Endodermal cell (in vitro differentiated cells): Measurements from ENCODE around the gene CD68. TPM values are rescaled to one million over a fixed set of nuclear protein-coding genes. Genes with fewer than 3 reads are reported as not detected.

Source experiments
- DNase-seq: peaks from one replicate; pipeline ENCODE4 v3.0.0-alpha.2; 2017
- H3K27ac ChIP-seq: 2 replicates; pipeline ENCODE4 v1.5.1; 2013; ENCODE audit warnings: mild to moderate bottlenecking, low read depth, low read length, moderate library complexity
- H3K27me3 ChIP-seq: 2 replicates; pipeline ENCODE4 v1.6.1; 2013; ENCODE audit warnings: mild to moderate bottlenecking, low read length, moderate library complexity; ENCODE audit not compliant: insufficient read depth, control insufficient read depth, poor library complexity, severe bottlenecking
- H3K36me3 ChIP-seq: 2 replicates; pipeline ENCODE4 v1.7.0; 2013; ENCODE audit warnings: mild to moderate bottlenecking, low read length, moderate library complexity; ENCODE audit not compliant: control insufficient read depth, insufficient read depth
- H3K4me1 ChIP-seq: one replicate; pipeline ENCODE4 v1.7.0; 2013; ENCODE audit warnings: low read length; ENCODE audit not compliant: control insufficient read depth, insufficient read depth
- H3K4me3 ChIP-seq: 2 replicates; pipeline ENCODE4 v1.5.1; 2013; ENCODE audit warnings: mild to moderate bottlenecking, low read length, moderate library complexity
- H3K9ac ChIP-seq: 2 replicates; pipeline ENCODE4 v1.6.1; 2013; ENCODE audit warnings: mild to moderate bottlenecking, low read length, moderate library complexity; ENCODE audit not compliant: poor library complexity, severe bottlenecking; ENCODE audit errors: extremely low read depth
- H3K9me3 ChIP-seq: 2 replicates; pipeline ENCODE4 v1.6.1; 2013; ENCODE audit warnings: mild to moderate bottlenecking, low read length, moderate library complexity; ENCODE audit not compliant: control insufficient read depth
- H3K27ac Mint-ChIP-seq: 2 replicates; pipeline ENCODE4 v1.8.0; 2020; ENCODE audit warnings: mixed read lengths
- H3K27me3 Mint-ChIP-seq: 2 replicates; pipeline ENCODE4 v1.8.0; 2021; ENCODE audit warnings: mild to moderate bottlenecking, mixed read lengths; ENCODE audit not compliant: insufficient read depth
- H3K36me3 Mint-ChIP-seq: 2 replicates; pipeline ENCODE4 v1.8.0; 2020; ENCODE audit warnings: low read depth, mixed read lengths
- H3K4me1 Mint-ChIP-seq: 2 replicates; pipeline ENCODE4 v1.8.0; 2020; ENCODE audit warnings: mixed read lengths
- H3K4me3 Mint-ChIP-seq: 2 replicates; pipeline ENCODE4 v1.8.0; 2020; ENCODE audit warnings: mild to moderate bottlenecking, moderate library complexity, mixed read lengths
- H3K9me3 Mint-ChIP-seq: 2 replicates; pipeline ENCODE4 v1.8.0; 2020; ENCODE audit warnings: mild to moderate bottlenecking, mixed read lengths
- CTCF ChIP-seq: fragments of 200-600 bp; sonication (generic); conservative IDR thresholded peaks from 2 replicates; pipeline ENCODE4 v1.5.0; 2021; ENCODE audit warnings: antibody characterized with exemption, mild to moderate bottlenecking
- WGBS, 2 experiments: methylation state at CpG; one replicate each; pipeline versions ENCODE4 v1.1.5 to v1.1.7; 2013; ENCODE audit warnings: missing lambda C conversion rate in 2 of 2, mixed read lengths in 1 of 2; ENCODE audit not compliant: insufficient coverage in 1 of 2, insufficient read length in 1 of 2; 5-methylcytosine and 5-hydroxymethylcytosine counted together
- total RNA-seq, 2 donors: library from RNA; stranded (reverse); fragmentation: NEBNext Ultra II Directional in 1 of 2; extraction: Animal tissue kit (Norgen Biotek cat#: 25700) in 1 of 2; gene quantifications; 2 replicates in 1 of 2; 3 replicates in 1 of 2; pipeline ENCODE4 v1.2.1, GENCODE V29; 2021

The CD68 gene
- total RNA-seq, 2 donors from 2014 or later: 0.44 TPM; not detected in 1

GRCh38 chr17:7626956-7627249, 47.5 kb downstream of the CD68 start:
- Histone ChIP-seq H3K9ac (peak overlapping the region; percentile 97), H3K27me3 (no peaks in the 10 kb centered on the region), H3K27ac (peak overlapping the region; percentile 96), H3K4me3 (peak overlapping the region; percentile 95), H3K36me3 (peaks cover 10% of the 10 kb centered on the region), H3K9me3 (no peaks in the 10 kb centered on the region), H3K4me1 (peaks cover 9% of the 10 kb centered on the region)
- Mint-ChIP-seq H3K4me3 (peak overlapping the region; percentile 86), H3K27me3 (no peaks in the 10 kb centered on the region), H3K27ac (peak overlapping the region; percentile 96), H3K36me3 (peaks cover 8% of the 10 kb centered on the region), H3K9me3 (no peaks in the 10 kb centered on the region), H3K4me1 (peaks cover 9% of the 10 kb centered on the region)
- 0 to 19% methylated on average over 1 to 6 of the region's 6 CpGs for WGBS, 2 experiments
- no peak for TF ChIP-seq CTCF
- DNase-seq: no peak

- no peak for TF ChIP-seq CTCF
- Mint-ChIP-seq H3K27ac (peak within 1 kb of the TSS; percentile 96), H3K4me1 (peaks cover 11% of the 10 kb centered on the region), H3K4me3 (peak within 1 kb of the TSS; percentile 86), H3K27me3 (no peaks in the 10 kb centered on the region), H3K36me3 (peaks cover 8% of the 10 kb centered on the region), H3K9me3 (no peaks in the 10 kb centered on the region)
- DNase-seq: peak; percentile 100
- H3K4me1 ChIP-seq: peaks cover 9% of the 10 kb centered on the region
- H3K9ac ChIP-seq: peak within 1 kb of the TSS; percentile 97
- peaks cover 10% of the 10 kb centered on the region for H3K36me3 ChIP-seq
- peak within 1 kb of the TSS; percentile 96 for H3K27ac ChIP-seq
- H3K9me3 ChIP-seq: no peaks in the 10 kb centered on the region
- H3K4me3 ChIP-seq: peak within 1 kb of the TSS; percentile 95
- H3K27me3 ChIP-seq: no peaks in the 10 kb centered on the region
- 0 to 1% methylated on average over 27 to 54 of the region's 54 CpGs for WGBS, 2 experiments
Measured at GRCh38 chr17:7627250-7628121, 48.0 kb downstream of the CD68 start, which contains the start of gene SAT2. Gene SAT2, minus strand, starts transcription at chr17:7627821. Its CDS starts 186 bp downstream, at chr17:7627635.

- WGBS, 2 experiments: 91 to 94% methylated on average over 8 to 13 of the region's 13 CpGs
- Mint-ChIP-seq H3K27ac (no peak within 1 kb of the TSS), H3K4me3 (no peak within 1 kb of the TSS), H3K9me3 (no peaks in the 10 kb centered on the region), H3K4me1 (peaks cover 11% of the 10 kb centered on the region), H3K36me3 (peaks cover 8% of the 10 kb centered on the region), H3K27me3 (no peaks in the 10 kb centered on the region)
- Histone ChIP-seq H3K27me3 (no peaks in the 10 kb centered on the region), H3K36me3 (peaks cover 10% of the 10 kb centered on the region), H3K4me3 (no peak within 1 kb of the TSS), H3K4me1 (peaks cover 9% of the 10 kb centered on the region), H3K9ac (no peak within 1 kb of the TSS), H3K9me3 (no peaks in the 10 kb centered on the region), H3K27ac (no peak within 1 kb of the TSS)
- TF ChIP-seq CTCF: no peak
- DNase-seq: peak; percentile 47
Measured at GRCh38 chr17:7629939-7630571, 50.6 kb downstream of the CD68 start, which contains the start of gene SHBG. Gene SHBG, plus strand, starts transcription at chr17:7630135. Its CDS starts 38 bp downstream, at chr17:7630173.

Other genes with a start within 250 kb of the CD68 start
- 1 to 10 TPM; 4.5 to 8.4 TPM for gene ACAP1, start 243.1 kb upstream of the CD68 start, total RNA-seq
- 1 to 10 TPM; 7.1 to 8.4 TPM for gene KCTD11, start 227.5 kb upstream of the CD68 start, total RNA-seq
- not detected for gene TMEM95, start 224.5 kb upstream of the CD68 start, total RNA-seq
- gene TNK1, start 198.5 kb upstream of the CD68 start, total RNA-seq: 10 to 100 TPM; 11.0 to 11.7 TPM
- 10 to 100 TPM; 21.0 to 26.2 TPM for gene PLSCR3, start 185.1 kb upstream of the CD68 start, total RNA-seq
- 100 to 1,000 TPM; 133 to 175 TPM for gene TMEM256, start 175.5 kb upstream of the CD68 start, total RNA-seq
- 100 to 1,000 TPM in 1 of 2 donors, 10 to 100 TPM in 1; 78.5 to 121 TPM for gene NLGN2, start 171.8 kb upstream of the CD68 start, total RNA-seq
- under 1 TPM; 0.46 to 0.49 TPM for gene SPEM1, start 159.3 kb upstream of the CD68 start, total RNA-seq
- not detected for gene SPEM2, start 154.0 kb upstream of the CD68 start, total RNA-seq
- gene SPEM3, start 150.8 kb upstream of the CD68 start, total RNA-seq: not detected
- gene TMEM102, start 144.2 kb upstream of the CD68 start, total RNA-seq: 1 to 10 TPM; 6.5 to 8.6 TPM
- gene FGF11, start 140.1 kb upstream of the CD68 start, total RNA-seq: 1 to 10 TPM; 4.0 to 8.8 TPM
- 10 to 100 TPM in 1 of 2 donors, 1 to 10 TPM in 1; 8.7 to 11.6 TPM for gene CHRNB1, start 134.6 kb upstream of the CD68 start, total RNA-seq
- gene ZBTB4, start 100.0 kb upstream of the CD68 start, total RNA-seq: 10 to 100 TPM; 18.8 to 25.5 TPM
- under 1 TPM in 1 of 2 donors, not detected in 1; 0.33 TPM for gene SLC35G6, start 98.2 kb upstream of the CD68 start, total RNA-seq
- gene POLR2A, start 95.3 kb upstream of the CD68 start, total RNA-seq: 100 to 1,000 TPM; 129 to 189 TPM
- gene TNFSF12, start 30.6 kb upstream of the CD68 start, total RNA-seq: 1 to 10 TPM; 8.3 to 8.4 TPM
- gene TNFSF13, start 20.9 kb upstream of the CD68 start, total RNA-seq: 1 to 10 TPM; 1.7 to 3.0 TPM
- 10 to 100 TPM; 71.5 to 82.3 TPM for gene SENP3, start 17.7 kb upstream of the CD68 start, total RNA-seq
- gene MPDU1, start 4.2 kb downstream of the CD68 start, total RNA-seq: 10 to 100 TPM; 47.4 to 56.6 TPM
- 1 to 10 TPM; 6.4 to 7.3 TPM for gene SOX15, start 10.5 kb downstream of the CD68 start, total RNA-seq
- 10 to 100 TPM; 52.1 to 53.9 TPM for gene FXR2, start 35.3 kb downstream of the CD68 start, total RNA-seq
- gene SAT2, start 48.2 kb downstream of the CD68 start, total RNA-seq: 100 to 1,000 TPM in 1 of 2 donors, 10 to 100 TPM in 1; 82.7 to 103 TPM
- gene SHBG, start 50.5 kb downstream of the CD68 start, total RNA-seq: 1 to 10 TPM in 1 of 2 donors, under 1 TPM in 1; 0.77 to 1.9 TPM
- 1 to 10 TPM; 6.4 to 7.5 TPM for gene ATP1B2, start 71.3 kb downstream of the CD68 start, total RNA-seq
- gene TP53, start 107.9 kb downstream of the CD68 start, total RNA-seq: 100 to 1,000 TPM; 113 to 130 TPM
- gene WRAP53, start 108.8 kb downstream of the CD68 start, total RNA-seq: 10 to 100 TPM; 21.7 to 30.8 TPM
- gene EFNB3, start 125.6 kb downstream of the CD68 start, total RNA-seq: 10 to 100 TPM; 12.8 to 15.0 TPM
- under 1 TPM; 0.42 to 0.69 TPM for gene DNAH2, start 138.1 kb downstream of the CD68 start, total RNA-seq